Liver (tissue), 3 donors: ENCODE results near the gene CXCR6.

Source experiments
- ATF3 ChIP-seq: IDR thresholded peaks from 2 replicates; pipeline ENCODE4 v1.6.1; 2016; ENCODE audit warnings: antibody characterized with exemption
- CTCF ChIP-seq: fragments of 150-350 bp; IDR thresholded peaks from 2 replicates; pipeline ENCODE4 v1.5.1; 2017; ENCODE audit warnings: improper control_type of control experiment, low read depth, low read length; ENCODE audit not compliant: missing input control
- EGR1 ChIP-seq, 2 donors: IDR thresholded peaks; 2 replicates each; pipeline ENCODE4 v1.6.1; 2016 to 2018; ENCODE audit warnings: antibody characterized with exemption in 2 of 2, low read depth in 2 of 2
- FOXA1 ChIP-seq: IDR thresholded peaks from 2 replicates; pipeline ENCODE4 v1.6.1; 2016; ENCODE audit warnings: antibody characterized with exemption
- GABPA ChIP-seq, 2 donors: IDR thresholded peaks in 1 of 2; conservative IDR thresholded peaks in 1 of 2; 2 replicates each; pipeline ENCODE4 v1.6.1; 2016; ENCODE audit warnings: antibody characterized with exemption in 2 of 2, mild to moderate bottlenecking in 1 of 2, moderate library complexity in 1 of 2
- HNF4G ChIP-seq: IDR thresholded peaks from 2 replicates; pipeline ENCODE4 v1.6.1; 2016; ENCODE audit warnings: antibody characterized with exemption
- JUND ChIP-seq, 2 donors: IDR thresholded peaks; 2 replicates each; pipeline ENCODE4 v1.6.1; 2016; ENCODE audit warnings: antibody characterized with exemption in 2 of 2
- MAX ChIP-seq: IDR thresholded peaks from 2 replicates; pipeline ENCODE4 v1.6.1; 2016; ENCODE audit warnings: antibody characterized with exemption
- RAD21 ChIP-seq, 2 donors: IDR thresholded peaks; 2 replicates each; pipeline ENCODE4 v1.6.1; 2016; ENCODE audit warnings: antibody characterized with exemption in 2 of 2, mild to moderate bottlenecking in 2 of 2
- REST ChIP-seq: IDR thresholded peaks from 2 replicates; pipeline ENCODE4 v1.6.1; 2016; ENCODE audit warnings: antibody characterized with exemption, mild to moderate bottlenecking
- RXRA ChIP-seq, 2 donors: IDR thresholded peaks; 2 replicates each; pipeline ENCODE4 v1.6.1; 2017 to 2018; ENCODE audit warnings: antibody characterized with exemption in 2 of 2, mild to moderate bottlenecking in 1 of 2
- SP1 ChIP-seq: IDR thresholded peaks from 2 replicates; pipeline ENCODE4 v1.6.1; 2018; ENCODE audit warnings: antibody characterized with exemption, mild to moderate bottlenecking
- TAF1 ChIP-seq: conservative IDR thresholded peaks from 2 replicates; pipeline ENCODE4 v1.6.1; 2016; ENCODE audit warnings: antibody characterized with exemption, mild to moderate bottlenecking
- YY1 ChIP-seq: IDR thresholded peaks from 2 replicates; pipeline ENCODE4 v1.6.1; 2016; ENCODE audit warnings: antibody characterized with exemption, mild to moderate bottlenecking
- donor health status: healthy.
- donor health status: healthy.

GRCh38 chr3:45908761-45909160 is 34.5 kb upstream of the CXCR6 start:
- no peak for TF ChIP-seq RXRA (IDR thresholded peaks at IDR 0.05)
- TF ChIP-seq JUND (IDR thresholded peaks at IDR 0.05): no peak
- no peak for TF ChIP-seq CTCF
- no peak for TF ChIP-seq FOXA1
- TF ChIP-seq TAF1: no peak
- no peak for TF ChIP-seq SP1
- TF ChIP-seq MAX: no peak
- TF ChIP-seq EGR1 (IDR thresholded peaks at IDR 0.05; ENCODE audit: low read depth in 2 of 2): no peak
- no peak for TF ChIP-seq RAD21 (IDR thresholded peaks at IDR 0.05)
- TF ChIP-seq GABPA (IDR thresholded peaks at IDR 0.05 in 1 of 2, conservative IDR thresholded peaks at IDR 0.05 in 1 of 2): no peak
- no peak for TF ChIP-seq REST
- no peak for TF ChIP-seq YY1
- no peak for TF ChIP-seq ATF3
- no peak for TF ChIP-seq HNF4G
